Activated T-cell treated with anti-CD3 and anti-CD28 coated beads for 1 hour (primary cell): ENCODE results near the gene TUBB.
"Not testable (repeated sequence)": the region's sequence is repeated elsewhere in the genome, so short reads cannot be mapped to it uniquely, and the experiment has no call there.

Experiments
- DNase-seq: peaks from one replicate; pipeline ENCODE4 v3.0.0-alpha.2; 2020; ENCODE audit warnings: low read depth

TUBB gene

DNA sequence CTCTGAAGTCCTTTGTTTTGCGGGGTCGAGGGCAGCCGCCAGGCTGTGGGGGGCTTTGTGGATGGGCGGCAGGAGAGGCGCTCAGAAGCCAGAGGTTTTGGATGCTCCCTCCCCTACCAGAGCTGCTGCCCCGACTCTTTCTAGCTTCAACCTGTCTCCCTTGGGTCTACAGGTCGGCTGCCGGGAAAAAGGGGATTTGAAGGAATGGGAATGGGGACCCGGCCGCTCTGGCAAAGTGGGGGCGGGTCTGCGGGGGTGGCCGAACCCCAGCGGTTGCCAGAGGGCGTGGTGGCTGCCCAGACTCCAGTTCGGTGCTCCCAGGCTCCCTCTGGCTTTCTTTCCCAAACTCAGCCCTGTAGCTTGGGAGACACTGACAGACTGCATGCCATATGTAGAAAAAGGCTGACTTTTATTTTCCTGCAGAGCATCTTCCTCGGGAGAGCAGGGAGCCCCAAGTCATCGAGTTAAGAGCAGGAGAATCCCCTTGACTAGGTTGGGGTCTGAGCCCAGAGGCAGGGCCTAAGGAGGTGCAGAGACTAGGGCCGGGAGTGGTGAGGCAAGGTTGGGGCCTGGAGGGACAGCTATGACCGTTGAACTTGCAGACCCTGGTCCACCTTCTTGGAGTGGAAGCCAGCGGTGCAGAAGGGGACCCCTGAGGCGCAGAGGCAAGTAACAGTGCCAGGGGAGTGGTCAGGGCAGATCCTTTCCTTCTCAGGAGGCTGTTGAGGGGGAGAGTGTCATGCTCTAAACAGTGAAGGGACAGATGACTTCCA is 32.3 kb upstream of the TUBB start:
- no peak for DNase-seq

DNA sequence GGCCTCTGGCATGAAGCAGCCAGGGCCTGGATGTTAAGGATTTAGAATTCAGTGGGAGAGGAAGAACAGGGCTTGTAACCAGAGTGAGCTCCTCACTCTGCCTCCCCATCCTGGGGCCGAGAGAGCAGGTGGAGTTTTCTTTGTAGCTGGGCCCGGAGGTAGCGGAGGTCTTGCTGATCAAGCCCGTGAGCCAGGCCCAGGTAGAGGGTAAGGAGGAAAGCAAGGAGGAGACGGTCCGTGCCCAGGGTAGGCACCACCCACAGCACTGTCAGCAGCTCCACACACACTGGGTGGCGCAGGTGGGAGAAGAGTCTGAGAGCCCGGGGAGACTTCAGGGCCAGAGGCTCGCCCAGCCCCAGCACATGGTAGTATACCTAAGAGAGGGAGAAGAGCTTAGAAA is 31.6 kb upstream of the TUBB start:
- no peak for DNase-seq

DNA sequence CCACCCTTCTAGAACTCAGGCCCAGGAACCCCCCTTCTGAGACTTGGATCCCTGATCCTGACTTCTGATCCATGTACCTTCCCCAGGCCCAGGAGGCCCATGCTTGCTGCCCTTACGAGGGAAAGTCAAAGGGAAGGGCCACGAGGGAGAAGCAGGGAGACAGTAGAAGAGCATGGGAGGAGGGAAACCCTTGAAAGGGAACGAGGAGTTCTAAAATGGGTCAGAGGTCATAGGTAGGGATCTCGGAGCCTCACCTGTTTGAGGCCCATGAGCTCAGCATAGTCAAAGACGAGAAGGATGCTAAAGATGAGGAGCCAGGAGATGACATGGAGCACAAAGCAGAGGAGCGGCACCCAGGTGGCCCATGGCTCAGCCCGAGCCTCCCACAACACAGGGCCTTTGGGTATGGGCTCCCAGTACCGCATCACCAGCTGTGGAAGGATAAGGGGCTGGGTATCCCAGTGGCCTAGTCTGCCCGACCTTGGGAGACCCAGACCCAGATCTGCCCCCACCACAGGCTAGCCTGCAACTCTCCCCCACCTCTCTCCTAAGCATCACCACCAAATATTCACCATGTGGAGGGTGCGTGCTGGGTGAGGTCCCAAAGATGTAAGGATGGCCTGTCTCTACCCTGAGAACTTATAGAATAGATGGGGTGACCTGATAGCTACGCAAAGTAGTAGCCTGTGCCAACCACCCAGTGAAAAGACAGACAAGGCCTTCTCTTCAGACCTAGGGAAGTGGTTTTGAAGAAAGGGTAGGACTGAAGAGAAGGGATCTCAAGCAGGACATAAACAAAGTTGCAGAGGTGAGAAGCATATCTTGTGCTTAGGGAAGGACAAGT is 30.9 kb upstream of the TUBB start:
- DNase-seq = no peak

DNA sequence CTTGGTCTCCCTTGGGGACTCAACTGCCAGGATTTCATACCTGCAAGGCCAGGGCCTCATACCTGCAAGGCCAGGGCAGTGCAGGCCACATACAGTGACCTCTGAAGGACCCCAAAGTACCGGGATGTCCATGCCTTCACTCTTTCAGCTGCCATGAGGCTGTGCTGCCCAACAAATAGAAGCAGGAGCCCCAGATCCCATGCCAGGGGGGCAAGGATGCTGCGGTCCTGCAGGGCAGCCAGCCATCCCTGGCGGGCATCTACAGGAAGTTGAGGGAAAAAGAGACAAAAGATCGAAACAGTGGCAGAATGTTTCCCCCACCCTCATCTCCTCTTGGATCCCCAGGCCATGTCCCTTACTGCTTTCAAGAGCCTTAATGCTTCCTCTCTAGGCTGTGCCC is 30.2 kb upstream of the TUBB start:
- no peak for DNase-seq

DNA sequence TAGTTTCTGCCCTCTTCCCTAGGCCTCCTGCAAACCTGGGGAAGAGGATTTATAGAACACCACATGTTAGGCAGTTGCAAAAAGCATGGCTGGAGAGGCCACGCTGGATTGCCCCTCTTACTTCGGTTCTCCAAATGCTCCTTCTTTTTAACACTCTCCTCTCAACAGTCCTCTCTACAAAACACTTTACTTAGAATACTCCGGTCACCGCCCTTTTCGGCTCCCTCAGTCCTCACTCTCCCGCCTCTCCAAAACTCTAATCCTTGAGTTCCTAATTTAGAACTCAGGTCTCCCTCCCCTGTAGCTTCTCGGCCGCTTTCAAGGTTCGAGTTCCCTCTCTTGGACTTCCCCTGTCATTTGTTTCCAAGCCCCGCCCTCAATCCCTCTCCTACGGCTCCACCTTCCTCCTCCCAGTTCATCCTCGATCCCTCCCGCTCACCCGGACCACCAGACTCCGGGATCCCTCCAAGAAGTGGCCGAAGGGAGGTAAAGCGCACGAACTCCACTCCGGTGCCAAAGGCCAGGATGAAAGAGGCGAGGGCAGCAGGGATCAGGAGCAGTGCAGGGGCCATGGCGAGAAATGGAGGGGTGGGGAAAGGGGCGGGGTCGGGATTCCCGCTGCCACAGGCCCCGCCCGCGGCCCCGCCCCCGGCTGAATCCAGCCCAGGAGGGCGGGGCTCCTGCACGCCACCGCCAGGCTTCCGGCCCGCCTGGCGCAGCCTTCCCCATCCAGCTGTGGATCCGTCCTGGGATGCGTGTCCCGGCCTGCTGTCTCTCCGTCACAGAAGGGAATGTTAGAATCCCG is 29.5 kb upstream of the TUBB start, which contains the start of gene NRM:
NRM (minus strand) TSS at position 582 of the 805 bp plus-strand sequence; CDS start at position 572, 10 bp downstream.
- DNase-seq = peak; percentile 71

DNA sequence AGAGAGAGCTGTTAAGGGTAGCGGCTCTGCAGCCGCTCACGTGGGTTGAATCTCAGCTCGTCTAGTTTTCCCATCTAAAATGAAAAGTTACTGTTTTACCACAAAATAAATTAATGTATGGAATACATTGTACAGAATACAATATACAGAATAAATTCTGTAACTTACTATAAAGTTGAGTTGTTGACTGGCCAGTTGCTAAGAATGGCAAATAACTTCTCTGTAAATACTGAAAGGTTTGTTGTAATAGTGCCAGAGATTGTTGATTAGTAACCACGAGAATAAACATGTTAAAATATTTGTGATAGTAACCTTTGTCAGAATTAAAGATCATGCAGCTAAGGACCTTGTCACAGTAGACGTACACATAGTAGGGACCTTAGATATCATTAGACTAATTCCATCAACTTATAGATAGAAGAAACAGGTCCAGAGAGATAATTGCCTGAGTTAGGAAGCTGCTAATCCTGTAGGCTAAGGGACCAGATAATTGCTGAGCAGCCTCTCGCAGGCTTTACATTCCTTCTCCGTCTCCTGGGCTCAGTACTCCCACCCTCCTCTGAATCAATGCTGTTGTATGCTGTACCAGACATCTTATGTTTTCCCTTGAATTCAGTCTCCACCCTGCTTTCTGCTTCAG is 28.8 kb upstream of the TUBB start:
- DNase-seq = no peak

DNA sequence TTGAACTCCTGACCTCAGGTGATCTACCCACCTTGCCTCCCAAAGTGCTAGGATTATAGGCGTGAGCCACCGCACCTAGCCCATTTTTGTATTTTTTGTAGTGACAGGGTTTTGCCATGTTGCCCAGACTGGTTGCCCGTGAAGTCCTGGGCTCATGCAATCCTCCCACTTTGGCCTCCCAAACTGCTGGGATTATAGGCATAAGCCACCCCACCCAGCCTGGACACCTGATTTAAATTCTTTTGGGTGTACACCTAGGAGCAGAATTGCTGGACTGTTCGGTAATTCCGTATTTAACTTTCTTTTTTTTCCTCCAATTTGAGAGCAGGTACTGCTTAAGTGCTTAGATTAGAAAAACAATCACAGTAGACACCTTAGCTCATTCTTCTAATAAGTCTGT is 23.7 kb upstream of the TUBB start:
- no peak for DNase-seq

DNA sequence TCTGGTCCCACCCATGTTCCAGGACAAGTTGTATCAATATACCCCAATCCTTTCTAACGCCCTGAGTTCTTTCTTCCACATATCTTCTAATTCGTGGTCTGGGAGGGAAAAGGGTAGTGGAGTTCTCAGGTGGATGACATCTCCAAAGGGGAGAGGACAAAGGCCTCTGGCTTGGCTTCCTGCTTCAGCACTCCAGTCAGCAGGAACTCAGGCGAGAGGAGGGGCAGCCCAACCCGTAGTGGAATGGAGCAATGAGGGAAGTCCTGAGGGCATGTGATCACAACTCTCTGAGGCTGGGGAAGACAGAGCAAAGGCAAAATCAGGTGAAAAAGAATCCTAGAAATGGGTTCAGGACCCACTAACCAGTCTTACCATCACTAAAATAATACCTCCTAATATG is 19.8 kb upstream of the TUBB start:
- DNase-seq = no peak

DNA sequence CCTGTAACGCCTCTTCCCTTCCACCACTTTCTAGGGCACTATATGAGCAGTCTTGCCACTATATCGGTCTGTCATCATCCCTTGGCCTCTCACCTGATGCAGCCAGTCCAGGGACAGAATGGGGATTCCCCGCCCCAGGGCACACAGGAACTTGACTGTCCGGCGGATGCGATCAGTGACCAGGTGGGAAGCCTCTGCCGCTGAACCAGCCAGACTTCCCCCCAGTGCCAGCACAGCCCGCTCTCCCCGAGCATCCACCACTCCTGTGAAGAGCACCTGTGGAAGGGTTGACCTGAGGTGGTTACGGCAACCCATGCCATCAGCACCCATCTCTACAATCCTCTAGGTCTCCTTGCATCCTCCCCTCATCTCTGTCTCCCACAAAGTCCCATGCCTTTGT is 17.1 kb upstream of the TUBB start:
- no peak for DNase-seq

DNA sequence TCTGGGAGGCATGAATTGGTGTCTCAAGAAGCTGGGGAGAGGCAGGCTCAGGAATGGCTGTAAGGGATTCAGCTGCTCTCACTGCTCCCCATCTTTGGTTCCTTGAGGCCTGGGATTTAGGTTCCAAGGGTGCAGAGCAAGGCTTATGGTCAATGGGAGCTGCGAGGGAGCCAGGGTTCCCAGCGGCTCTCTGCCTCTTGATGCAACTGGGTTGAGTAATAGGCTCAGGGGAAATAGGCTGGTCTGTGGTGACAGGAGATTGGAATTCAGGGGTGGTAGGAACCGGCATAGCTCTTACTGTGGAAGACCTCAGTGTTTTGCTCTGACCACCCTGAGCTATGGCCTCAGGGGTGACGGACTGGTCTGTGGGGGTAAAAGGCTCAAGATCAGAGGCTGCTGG is 16.3 kb upstream of the TUBB start:
- DNase-seq = no peak

DNA sequence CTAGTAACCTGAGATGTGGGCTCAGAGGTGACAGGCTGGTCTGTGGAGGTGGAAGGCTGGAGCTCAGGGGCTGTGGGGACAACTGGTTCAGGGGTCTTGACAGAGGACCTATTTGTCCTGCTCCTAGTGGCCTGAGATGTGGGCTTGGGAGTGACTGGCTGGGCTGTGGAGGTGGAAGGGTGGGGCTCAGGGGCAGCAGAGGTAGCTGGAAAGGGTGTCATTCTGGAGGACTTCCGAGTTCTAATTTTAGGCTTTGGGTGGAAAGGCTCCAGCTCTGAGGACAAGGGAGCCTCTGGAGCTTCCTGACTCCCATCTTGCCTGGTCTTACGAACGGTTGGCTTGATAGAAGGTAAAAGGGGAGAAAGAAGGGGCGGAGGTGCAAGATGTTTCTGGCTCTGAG is 14.5 kb upstream of the TUBB start:
- no peak for DNase-seq

DNA sequence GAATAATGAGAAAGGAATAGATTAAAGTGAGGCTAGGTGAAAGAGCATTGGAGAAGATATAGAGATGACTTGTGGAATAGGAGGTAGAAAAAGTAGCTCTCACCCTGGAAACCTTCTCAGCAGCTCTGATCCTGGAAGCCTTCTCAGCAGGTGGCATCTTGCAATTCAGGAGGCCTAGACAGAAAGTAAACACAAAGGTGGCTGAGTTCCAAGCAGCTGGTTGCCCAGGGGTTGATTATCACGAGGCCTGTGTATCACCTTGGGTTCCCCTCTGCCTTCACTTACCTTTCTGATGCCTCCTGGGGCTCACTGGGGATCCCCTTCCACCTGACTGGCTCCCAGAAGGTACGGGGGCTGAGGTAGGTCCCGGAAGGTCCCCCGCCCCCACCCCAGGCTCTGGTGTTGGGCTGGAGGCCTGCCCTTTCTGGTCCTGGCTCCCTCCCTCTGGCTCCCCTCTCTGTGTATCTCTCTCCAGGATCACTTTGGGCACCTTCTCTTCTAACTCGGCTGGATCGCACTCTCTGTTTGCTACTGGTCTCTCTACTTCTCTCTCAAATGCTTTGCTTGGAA is 12.8 kb upstream of the TUBB start:
- DNase-seq = no peak

DNA sequence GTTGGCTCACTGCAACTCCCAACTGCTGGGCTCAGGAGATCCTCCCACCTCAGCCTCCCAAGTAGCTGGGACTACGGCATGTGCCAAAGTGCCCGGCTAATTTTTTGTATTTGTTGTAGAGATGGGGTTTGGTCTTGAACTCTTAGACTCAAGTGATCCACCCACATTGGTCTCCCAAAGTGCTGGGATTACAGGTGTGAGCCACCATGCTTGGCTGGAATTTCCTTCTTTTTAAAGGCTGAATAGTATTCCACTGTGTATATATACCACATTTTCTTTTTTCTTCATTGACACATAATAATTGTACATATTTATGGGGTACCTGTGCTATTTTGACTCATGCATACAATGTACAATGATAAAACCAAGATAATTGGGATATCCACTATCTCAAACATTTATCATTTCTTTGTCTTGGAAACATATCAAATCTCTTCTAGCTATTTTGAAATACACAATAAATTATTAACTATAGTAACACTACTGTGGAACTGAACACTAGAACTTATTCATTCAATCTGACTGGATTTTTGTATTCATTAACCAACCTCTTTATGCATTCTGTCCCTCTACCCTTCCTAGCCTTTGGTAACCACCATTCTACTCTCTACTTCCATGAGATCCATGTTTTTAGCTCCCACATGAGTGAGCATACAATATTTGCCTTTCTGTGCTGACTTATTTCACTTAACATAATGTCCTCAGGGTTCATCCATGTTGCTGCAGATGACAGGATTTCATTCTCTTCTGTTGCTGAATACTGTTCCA is 10.9 kb upstream of the TUBB start:
- DNase-seq = no peak

DNA sequence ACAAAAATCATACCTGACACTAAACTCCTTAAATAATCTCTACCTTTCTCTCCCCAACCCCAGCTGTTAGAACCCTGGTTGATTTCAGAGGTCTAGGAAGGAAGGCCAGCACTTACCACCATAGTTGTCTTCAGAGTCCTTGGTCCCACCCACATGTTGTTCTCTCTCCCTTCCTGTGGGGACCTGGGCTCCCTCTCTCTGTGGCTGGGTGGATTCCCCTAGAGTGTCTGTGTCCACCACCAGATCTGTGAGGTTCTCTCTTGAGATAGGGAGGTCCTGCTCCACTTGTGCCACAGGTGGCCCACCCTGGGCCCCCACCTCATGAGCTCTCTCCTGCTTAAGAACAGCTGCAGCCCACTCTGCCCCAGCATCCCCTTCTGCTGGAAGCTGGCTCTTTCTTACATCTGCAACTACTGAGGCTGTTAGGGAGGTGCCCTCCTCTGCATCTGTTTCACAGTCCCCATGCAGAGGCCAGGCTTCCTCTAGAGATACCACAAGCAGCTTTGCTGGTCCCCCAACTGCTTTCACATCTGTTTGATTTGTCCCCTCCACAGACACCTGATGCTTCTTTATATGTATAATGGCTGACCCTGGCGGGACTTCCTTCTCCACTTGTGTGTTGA is 8.3 kb upstream of the TUBB start:
- no peak for DNase-seq

DNA sequence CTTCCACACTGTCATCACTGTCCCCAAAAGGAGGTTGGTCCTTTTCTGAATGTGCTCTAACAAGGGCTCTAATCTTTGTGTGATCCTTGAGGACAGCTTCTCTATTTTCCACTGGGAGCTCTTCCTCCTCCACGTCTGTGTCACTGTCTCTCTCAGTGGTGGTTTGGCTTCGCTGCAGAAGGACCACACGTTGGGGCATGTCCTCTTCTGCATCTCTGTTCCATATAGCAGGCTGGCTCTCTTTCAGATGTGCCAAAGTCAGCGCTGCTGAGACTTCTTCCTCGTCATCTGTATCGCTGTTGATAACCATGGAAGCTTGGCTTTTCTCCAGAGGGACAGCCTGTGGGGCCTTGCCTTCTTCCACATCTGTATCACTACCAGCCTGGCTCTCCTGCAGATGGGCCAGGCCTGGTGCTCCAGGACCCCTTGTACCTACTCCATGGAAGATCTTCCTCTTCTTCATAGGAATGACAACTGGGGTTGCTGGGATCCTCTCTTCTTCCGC is 7.7 kb upstream of the TUBB start:
- DNase-seq = no peak

DNA sequence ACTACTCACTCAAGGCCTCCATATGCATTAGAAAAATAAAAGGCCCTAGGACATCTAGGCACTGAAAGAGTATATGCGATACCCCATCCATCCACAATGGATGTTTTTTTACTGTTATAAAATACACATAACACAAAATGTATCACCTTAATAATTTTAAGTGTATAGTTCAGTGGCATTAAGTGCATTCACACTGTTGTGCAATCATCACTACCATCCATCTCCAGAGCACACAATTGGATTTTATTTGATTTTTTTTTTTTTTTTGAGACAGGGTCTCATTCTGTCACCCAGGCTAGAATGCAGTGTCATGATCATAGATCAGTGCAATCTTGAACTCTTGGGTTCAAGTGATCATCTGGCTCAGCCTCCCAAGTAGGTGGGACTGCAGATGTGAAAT is 5.9 kb upstream of the TUBB start:
- DNase-seq = no peak

DNA sequence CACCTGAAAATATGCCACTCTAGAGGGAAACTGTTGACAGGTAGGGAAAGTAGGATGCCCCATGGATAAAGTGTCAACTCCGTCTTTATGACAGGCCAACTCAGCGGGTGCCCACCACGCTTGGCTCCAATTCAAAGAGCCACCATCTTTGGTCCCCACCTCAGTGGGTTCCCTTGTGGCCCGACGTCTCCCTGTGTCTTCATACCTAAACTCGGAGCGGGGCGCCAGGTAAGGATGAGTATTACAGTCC is 3.3 kb upstream of the TUBB start:
- no peak for DNase-seq

DNA sequence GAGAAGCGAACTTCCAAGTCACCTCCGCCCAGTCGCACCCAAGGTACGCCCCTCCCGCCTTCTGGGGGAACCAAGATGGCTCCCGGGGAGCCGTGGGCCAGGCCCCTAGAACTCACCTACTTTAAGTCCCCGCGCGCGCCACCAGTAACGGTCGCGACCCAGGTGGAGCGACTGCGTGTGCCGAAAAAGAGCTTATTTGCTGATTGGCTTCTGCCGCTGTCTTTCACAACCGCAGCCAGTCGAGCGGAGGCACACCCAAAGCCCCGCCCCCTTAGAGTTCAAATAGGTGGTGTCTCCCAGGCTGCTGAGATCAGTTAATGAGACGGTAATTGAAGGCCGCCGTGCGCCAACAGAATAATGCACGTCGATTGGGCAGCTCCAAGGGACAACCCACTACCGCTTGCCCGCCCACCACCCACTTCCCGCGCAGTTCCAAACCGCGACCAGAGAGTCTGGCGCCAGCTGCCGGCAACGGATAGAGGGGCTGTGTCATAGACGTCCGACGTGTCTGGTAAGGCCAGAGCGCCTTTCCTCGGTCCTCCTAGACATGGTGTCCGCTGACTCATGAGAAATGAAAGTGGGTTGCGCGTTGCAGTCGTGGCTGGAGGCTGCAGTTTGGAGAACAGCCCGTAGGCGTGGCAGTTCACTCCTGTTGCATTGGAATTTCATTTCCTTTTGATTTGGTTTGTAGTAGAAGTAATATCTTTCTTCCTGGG is 2.9 kb upstream of the TUBB start, which contains the start of gene MDC1:
MDC1 (minus strand) TSS at position 153 of the 716 bp plus-strand sequence. CDS start 2,106 bp downstream, outside the sequence.
- peak; percentile 96 for DNase-seq

DNA sequence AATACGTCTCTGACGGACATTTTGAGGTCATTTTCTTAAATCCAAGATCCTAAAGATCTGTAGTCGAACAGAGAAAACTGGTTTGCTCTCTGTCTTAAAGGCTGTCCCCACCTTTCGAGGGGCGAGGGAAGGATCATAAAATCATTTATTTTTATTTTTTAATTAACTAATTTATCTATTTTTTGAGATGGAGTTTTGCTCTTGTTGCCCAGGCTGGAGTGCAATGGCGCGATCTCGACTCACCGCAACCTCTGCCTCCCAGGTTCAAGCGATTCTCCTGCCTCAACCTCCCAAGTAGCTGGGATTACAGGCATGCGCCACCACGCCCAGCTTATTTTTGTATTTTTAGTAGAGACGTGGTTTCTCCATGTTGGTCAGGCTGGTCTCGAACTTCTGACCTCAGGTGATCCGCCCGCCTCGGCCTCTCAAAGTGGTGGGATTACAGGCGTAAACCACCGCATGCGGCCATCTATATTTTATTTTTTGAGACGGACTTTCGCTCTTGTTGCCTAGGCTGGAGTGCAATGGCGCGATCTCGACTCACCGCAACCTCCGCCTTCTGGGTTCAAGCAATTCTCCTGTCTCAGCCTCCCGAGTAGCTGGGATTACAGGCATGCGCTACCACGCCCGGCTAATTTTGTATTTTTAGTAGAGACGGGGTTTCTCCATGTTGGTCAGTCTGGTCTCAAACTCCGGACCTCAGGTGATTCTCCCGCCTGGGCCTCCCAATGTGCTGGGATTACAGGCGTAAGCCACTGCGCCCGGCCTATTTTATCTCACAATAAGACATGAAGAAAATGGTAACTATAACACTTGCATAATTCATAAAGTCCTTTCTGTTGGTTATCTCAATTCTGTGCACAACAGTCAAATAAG is 2.1 kb upstream of the TUBB start:
- not testable (repeated sequence) for DNase-seq
